Breast epithelium (tissue), 3 donors: Measurements from ENCODE around the gene C11orf65.

Source experiments
- CTCF ChIP-seq, 3 donors: fragments of 450-650 bp; IDR thresholded peaks; one replicate each; pipeline ENCODE4 v1.5.1; 2016 to 2017; ENCODE audit warnings: antibody characterized with exemption in 3 of 3, mild to moderate bottlenecking in 3 of 3, moderate library complexity in 3 of 3
- POLR2A ChIP-seq: fragments of 450-650 bp; IDR thresholded peaks from one replicate; pipeline ENCODE4 v1.6.1; 2016; ENCODE audit warnings: antibody characterized with exemption, mild to moderate bottlenecking, moderate library complexity
- POLR2AphosphoS5 ChIP-seq, 3 donors: sonication (generic); formaldehyde crosslinking; IDR thresholded peaks; one replicate each; pipeline ENCODE4 v1.6.1; 2017; ENCODE audit warnings: antibody characterized with exemption in 3 of 3

- no peak for TF ChIP-seq CTCF (IDR thresholded peaks at IDR 0.05)
- TF ChIP-seq POLR2A, result no peak
- no peak for TF ChIP-seq POLR2AphosphoS5 (IDR thresholded peaks at IDR 0.05)
Observed at GRCh38 chr11:108341654-108342053, 125.7 kb downstream of the C11orf65 start.
